ENCODE data around the gene MYT1. TPM values are rescaled to one million over a fixed set of nuclear protein-coding genes. Genes with fewer than 3 reads are reported as not detected.
"Not testable (repeated sequence)": the region's sequence is repeated elsewhere in the genome, so short reads cannot be mapped to it uniquely, and the experiment has no call there.

Gene MYT1
- total RNA-seq, 1 donor from 2014 or later = not detected

DNA sequence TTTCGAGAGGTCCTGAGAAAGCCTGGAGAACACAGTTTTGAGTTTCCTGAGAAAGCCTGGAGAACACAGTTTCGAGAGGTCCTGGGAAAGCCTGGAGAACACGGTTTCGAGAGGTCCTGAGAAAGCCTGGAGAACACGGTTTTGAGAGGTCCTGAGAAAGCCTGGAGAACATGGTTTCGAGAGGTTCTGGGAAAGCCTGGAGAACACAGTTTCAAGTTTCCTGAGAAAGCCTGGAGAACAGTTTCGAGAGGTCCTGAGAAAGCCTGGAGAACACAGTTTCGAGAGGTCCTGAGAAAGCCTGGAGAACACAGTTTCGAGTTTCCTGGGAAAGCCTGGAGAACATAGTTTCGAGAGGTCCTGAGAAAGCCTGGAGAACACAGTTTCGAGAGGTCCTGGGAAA, 40.7 kb upstream of the MYT1 start:
- not testable (repeated sequence) for H3K9ac ChIP-seq (ENCODE audit: low read depth in 1 of 3, low read length in 3 of 3); H3K4me1 ChIP-seq (ENCODE audit: control insufficient read depth in 3 of 3, insufficient read depth in 3 of 3, low read length in 3 of 3); H3K27ac ChIP-seq (ENCODE audit: low read depth, low read length); H3K36me3 ChIP-seq (ENCODE audit: control insufficient read depth in 3 of 3, insufficient read depth in 3 of 3, low read length in 3 of 3); H3K9me3 ChIP-seq (ENCODE audit: control insufficient read depth in 3 of 3, low read length in 3 of 3); H3K4me3 ChIP-seq (ENCODE audit: low read length in 3 of 3)
- peaks cover 3 to 18% (median 5%) of the 10 kb centered on the region in 3 donors for H3K27me3 ChIP-seq (ENCODE audit: control insufficient read depth in 3 of 3, insufficient read depth in 3 of 3, low read length in 3 of 3)

DNA sequence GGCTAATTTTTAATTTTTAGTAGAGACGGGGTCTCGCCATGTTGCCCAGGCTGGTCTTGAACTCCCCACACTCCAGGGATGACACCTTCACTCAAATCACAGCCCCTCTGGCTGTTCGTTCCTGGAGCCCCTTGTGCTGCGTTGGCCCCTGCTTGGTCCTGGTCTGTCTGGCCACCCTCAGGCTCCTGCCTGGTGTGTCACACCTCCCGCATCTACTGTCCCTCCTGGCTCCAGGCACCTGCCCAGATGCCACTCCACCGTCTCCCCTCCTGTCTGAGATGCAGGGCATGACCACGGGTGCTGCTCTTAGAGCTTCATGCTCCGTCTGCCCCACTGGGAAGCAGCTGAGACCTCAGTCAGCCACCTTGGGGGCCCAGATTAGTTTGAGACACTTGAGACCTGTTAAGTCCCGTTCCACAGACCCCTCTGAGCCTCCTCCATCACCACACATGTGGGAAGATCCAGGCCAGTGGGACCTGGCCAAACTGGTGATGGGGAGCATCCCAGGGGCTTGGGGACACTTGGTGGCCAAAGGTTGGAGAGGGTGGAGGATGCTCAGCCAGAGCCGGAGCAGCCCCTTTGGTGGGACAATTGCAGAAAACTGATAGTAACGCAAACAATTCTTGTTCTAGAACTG, 35.0 kb upstream of the MYT1 start:
- no peak overlapping the region for H3K4me3 ChIP-seq (ENCODE audit: low read length in 3 of 3)
- H3K36me3 ChIP-seq (ENCODE audit: control insufficient read depth in 3 of 3, insufficient read depth in 3 of 3, low read length in 3 of 3) = no peaks in the 10 kb centered on the region
- no peaks in the 10 kb centered on the region for H3K4me1 ChIP-seq (ENCODE audit: control insufficient read depth in 3 of 3, insufficient read depth in 3 of 3, low read length in 3 of 3)
- H3K27ac ChIP-seq (ENCODE audit: low read depth, low read length) = no peak overlapping the region
- no peak overlapping the region for H3K9ac ChIP-seq (ENCODE audit: low read depth in 1 of 3, low read length in 3 of 3)
- peaks cover 0 to 23% (median 15%) of the 10 kb centered on the region in 3 donors for H3K27me3 ChIP-seq (ENCODE audit: control insufficient read depth in 3 of 3, insufficient read depth in 3 of 3, low read length in 3 of 3)
- no peaks in the 10 kb centered on the region for H3K9me3 ChIP-seq (ENCODE audit: control insufficient read depth in 3 of 3, low read length in 3 of 3)

DNA sequence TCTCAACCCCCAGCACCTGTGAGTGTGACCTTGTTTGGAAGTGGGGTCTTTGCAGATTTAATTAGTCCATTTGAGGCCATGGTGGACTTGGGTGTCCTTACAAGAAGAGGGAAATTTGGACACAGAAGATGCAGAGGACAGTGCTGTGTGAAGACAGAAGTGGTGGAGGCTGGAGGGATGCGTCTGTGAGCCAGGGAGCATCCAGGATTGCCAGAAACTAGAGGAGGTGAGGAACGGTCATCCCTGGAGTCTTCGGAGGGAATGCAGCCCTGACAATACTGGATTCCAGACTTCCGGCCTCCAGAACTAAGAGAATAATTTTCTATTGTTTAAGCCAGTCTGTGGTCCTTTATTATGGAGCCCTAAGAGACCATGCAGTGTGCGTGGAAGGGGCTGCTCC, 34.0 kb upstream of the MYT1 start:
- H3K27ac ChIP-seq (ENCODE audit: low read depth, low read length) = no peak overlapping the region
- no peaks in the 10 kb centered on the region for H3K36me3 ChIP-seq (ENCODE audit: control insufficient read depth in 3 of 3, insufficient read depth in 3 of 3, low read length in 3 of 3)
- H3K4me1 ChIP-seq (ENCODE audit: control insufficient read depth in 3 of 3, insufficient read depth in 3 of 3, low read length in 3 of 3) = no peaks in the 10 kb centered on the region
- no peaks in the 10 kb centered on the region for H3K9me3 ChIP-seq (ENCODE audit: control insufficient read depth in 3 of 3, low read length in 3 of 3)
- peaks cover 0 to 26% (median 15%) of the 10 kb centered on the region in 3 donors for H3K27me3 ChIP-seq (ENCODE audit: control insufficient read depth in 3 of 3, insufficient read depth in 3 of 3, low read length in 3 of 3)
- no peak overlapping the region for H3K9ac ChIP-seq (ENCODE audit: low read depth in 1 of 3, low read length in 3 of 3)
- no peak overlapping the region for H3K4me3 ChIP-seq (ENCODE audit: low read length in 3 of 3)

DNA sequence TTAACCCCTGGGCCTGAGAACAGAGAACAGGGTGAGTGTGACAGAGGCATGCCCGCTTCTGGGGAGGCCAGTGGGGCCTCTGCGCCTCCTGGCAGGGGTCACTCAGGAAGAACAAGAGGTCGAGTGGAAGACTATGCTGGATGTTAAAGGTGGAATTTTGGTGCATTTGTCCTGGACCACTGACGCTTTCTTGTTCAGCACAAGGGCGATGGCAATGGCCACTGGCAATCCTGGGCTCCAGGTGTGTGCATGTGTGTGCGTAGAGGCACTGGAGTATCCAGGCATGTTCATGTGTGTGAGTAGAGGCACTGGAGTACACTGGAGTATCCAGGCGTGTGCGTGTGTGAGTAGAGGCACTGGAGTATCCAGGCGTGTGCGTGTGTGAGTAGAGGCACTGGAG, 33.4 kb upstream of the MYT1 start:
- H3K4me3 ChIP-seq (ENCODE audit: low read length in 3 of 3) = no peak overlapping the region
- H3K9ac ChIP-seq (ENCODE audit: low read depth in 1 of 3, low read length in 3 of 3) = no peak overlapping the region
- no peaks in the 10 kb centered on the region for H3K9me3 ChIP-seq (ENCODE audit: control insufficient read depth in 3 of 3, low read length in 3 of 3)
- H3K27ac ChIP-seq (ENCODE audit: low read depth, low read length) = no peak overlapping the region
- H3K27me3 ChIP-seq (ENCODE audit: control insufficient read depth in 3 of 3, insufficient read depth in 3 of 3, low read length in 3 of 3) = peaks cover 0 to 26% (median 19%) of the 10 kb centered on the region in 3 donors
- no peaks in the 10 kb centered on the region for H3K4me1 ChIP-seq (ENCODE audit: control insufficient read depth in 3 of 3, insufficient read depth in 3 of 3, low read length in 3 of 3)
- no peaks in the 10 kb centered on the region for H3K36me3 ChIP-seq (ENCODE audit: control insufficient read depth in 3 of 3, insufficient read depth in 3 of 3, low read length in 3 of 3)

DNA sequence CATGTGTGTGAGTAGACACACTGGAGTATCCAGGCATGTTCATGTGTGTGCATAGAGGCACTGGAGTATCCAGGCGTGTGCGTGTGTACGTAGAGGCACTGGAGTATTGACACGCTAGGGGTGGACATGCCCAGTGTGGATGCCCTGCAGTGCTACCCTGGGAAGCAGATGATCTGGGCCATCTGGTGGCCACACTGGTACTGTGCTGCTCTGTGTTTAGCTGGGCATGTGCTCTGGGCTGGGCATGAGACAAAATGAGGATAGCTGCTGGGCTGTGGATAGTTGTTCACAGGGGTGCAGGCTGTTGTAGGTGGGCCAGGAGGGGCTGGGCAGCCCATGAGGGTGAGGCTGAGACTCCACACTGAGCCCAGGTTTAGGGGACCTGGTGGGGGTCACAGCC, 32.8 kb upstream of the MYT1 start:
- Histone ChIP-seq H3K36me3 (ENCODE audit: control insufficient read depth in 3 of 3, insufficient read depth in 3 of 3, low read length in 3 of 3) (no peaks in the 10 kb centered on the region), H3K9ac (ENCODE audit: low read depth in 1 of 3, low read length in 3 of 3) (no peak overlapping the region), H3K4me1 (ENCODE audit: control insufficient read depth in 3 of 3, insufficient read depth in 3 of 3, low read length in 3 of 3) (no peaks in the 10 kb centered on the region), H3K9me3 (ENCODE audit: control insufficient read depth in 3 of 3, low read length in 3 of 3) (no peaks in the 10 kb centered on the region), H3K27me3 (ENCODE audit: control insufficient read depth in 3 of 3, insufficient read depth in 3 of 3, low read length in 3 of 3) (peaks cover 0 to 26% (median 21%) of the 10 kb centered on the region in 3 donors), H3K4me3 (ENCODE audit: low read length in 3 of 3) (no peak overlapping the region), H3K27ac (ENCODE audit: low read depth, low read length) (no peak overlapping the region)

GRCh38 chr20:64133951-64134407, 30.3 kb upstream of the MYT1 start:
- peaks cover 0 to 29% (median 19%) of the 10 kb centered on the region in 3 donors for H3K27me3 ChIP-seq (ENCODE audit: control insufficient read depth in 3 of 3, insufficient read depth in 3 of 3, low read length in 3 of 3)
- H3K4me3 ChIP-seq (ENCODE audit: low read length in 3 of 3) = no peak overlapping the region
- H3K4me1 ChIP-seq (ENCODE audit: control insufficient read depth in 3 of 3, insufficient read depth in 3 of 3, low read length in 3 of 3) = no peaks in the 10 kb centered on the region
- H3K27ac ChIP-seq (ENCODE audit: low read depth, low read length) = no peak overlapping the region
- H3K36me3 ChIP-seq (ENCODE audit: control insufficient read depth in 3 of 3, insufficient read depth in 3 of 3, low read length in 3 of 3) = no peaks in the 10 kb centered on the region
- no peak overlapping the region for H3K9ac ChIP-seq (ENCODE audit: low read depth in 1 of 3, low read length in 3 of 3)
- H3K9me3 ChIP-seq (ENCODE audit: control insufficient read depth in 3 of 3, low read length in 3 of 3) = no peaks in the 10 kb centered on the region

GRCh38 chr20:64134744-64135143, 29.5 kb upstream of the MYT1 start:
- H3K27ac ChIP-seq (ENCODE audit: low read depth, low read length); H3K9me3 ChIP-seq (ENCODE audit: control insufficient read depth in 3 of 3, low read length in 3 of 3); H3K9ac ChIP-seq (ENCODE audit: low read depth in 1 of 3, low read length in 3 of 3); H3K4me3 ChIP-seq (ENCODE audit: low read length in 3 of 3); H3K4me1 ChIP-seq (ENCODE audit: control insufficient read depth in 3 of 3, insufficient read depth in 3 of 3, low read length in 3 of 3); H3K36me3 ChIP-seq (ENCODE audit: control insufficient read depth in 3 of 3, insufficient read depth in 3 of 3, low read length in 3 of 3): not testable (repeated sequence)
- peaks cover 0 to 26% (median 13%) of the 10 kb centered on the region in 3 donors for H3K27me3 ChIP-seq (ENCODE audit: control insufficient read depth in 3 of 3, insufficient read depth in 3 of 3, low read length in 3 of 3)

- Histone ChIP-seq H3K4me1 (ENCODE audit: control insufficient read depth in 3 of 3, insufficient read depth in 3 of 3, low read length in 3 of 3) (no peaks in the 10 kb centered on the region), H3K9ac (ENCODE audit: low read depth in 1 of 3, low read length in 3 of 3) (no peak overlapping the region), H3K36me3 (ENCODE audit: control insufficient read depth in 3 of 3, insufficient read depth in 3 of 3, low read length in 3 of 3) (no peaks in the 10 kb centered on the region), H3K27ac (ENCODE audit: low read depth, low read length) (no peak overlapping the region), H3K9me3 (ENCODE audit: control insufficient read depth in 3 of 3, low read length in 3 of 3) (no peaks in the 10 kb centered on the region), H3K4me3 (ENCODE audit: low read length in 3 of 3) (no peak overlapping the region), H3K27me3 (ENCODE audit: control insufficient read depth in 3 of 3, insufficient read depth in 3 of 3, low read length in 3 of 3) (peaks cover 0 to 20% (median 18%) of the 10 kb centered on the region in 3 donors)
Observed at GRCh38 chr20:64136004-64136710, 28.1 kb upstream of the MYT1 start.

GRCh38 chr20:64137598-64138031, 26.6 kb upstream of the MYT1 start:
- peaks cover 5 to 22% (median 18%) of the 10 kb centered on the region in 3 donors for H3K27me3 ChIP-seq (ENCODE audit: control insufficient read depth in 3 of 3, insufficient read depth in 3 of 3, low read length in 3 of 3)
- H3K36me3 ChIP-seq (ENCODE audit: control insufficient read depth in 3 of 3, insufficient read depth in 3 of 3, low read length in 3 of 3) = no peaks in the 10 kb centered on the region
- no peaks in the 10 kb centered on the region for H3K4me1 ChIP-seq (ENCODE audit: control insufficient read depth in 3 of 3, insufficient read depth in 3 of 3, low read length in 3 of 3)
- H3K4me3 ChIP-seq (ENCODE audit: low read length in 3 of 3) = no peak overlapping the region
- no peak overlapping the region for H3K9ac ChIP-seq (ENCODE audit: low read depth in 1 of 3, low read length in 3 of 3)
- no peaks in the 10 kb centered on the region for H3K9me3 ChIP-seq (ENCODE audit: control insufficient read depth in 3 of 3, low read length in 3 of 3)
- H3K27ac ChIP-seq (ENCODE audit: low read depth, low read length) = no peak overlapping the region

DNA sequence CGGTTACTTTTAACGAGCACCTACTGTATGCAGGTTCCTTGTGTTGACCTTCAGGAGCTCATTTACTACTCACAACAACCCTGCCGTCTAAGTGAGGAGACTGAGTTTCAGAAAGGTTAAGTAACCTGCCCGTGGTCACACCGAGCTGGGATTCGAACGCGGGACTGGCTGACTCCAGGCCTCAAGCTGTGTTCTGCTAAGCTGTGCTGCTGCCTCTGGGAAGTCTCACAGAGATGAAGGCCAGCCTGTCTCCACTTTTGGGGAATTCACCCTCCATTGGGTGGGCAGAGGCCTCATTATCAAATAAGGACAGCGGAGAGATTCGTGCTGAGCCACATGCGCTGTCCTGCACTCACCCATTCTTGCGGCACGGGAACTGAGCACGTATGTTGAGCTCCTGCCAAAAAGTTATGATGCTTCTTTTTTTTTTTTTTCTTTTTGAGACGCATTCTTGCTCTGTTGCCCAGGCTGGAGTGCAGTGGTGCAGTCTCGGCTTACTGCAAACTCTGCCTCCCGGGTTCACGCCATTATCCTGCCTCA, 25.9 kb upstream of the MYT1 start:
- H3K4me3 ChIP-seq (ENCODE audit: low read length in 3 of 3) = no peak overlapping the region
- no peak overlapping the region for H3K27ac ChIP-seq (ENCODE audit: low read depth, low read length)
- H3K36me3 ChIP-seq (ENCODE audit: control insufficient read depth in 3 of 3, insufficient read depth in 3 of 3, low read length in 3 of 3) = no peaks in the 10 kb centered on the region
- H3K27me3 ChIP-seq (ENCODE audit: control insufficient read depth in 3 of 3, insufficient read depth in 3 of 3, low read length in 3 of 3) = peaks cover 12 to 29% (median 24%) of the 10 kb centered on the region in 3 donors
- no peak overlapping the region for H3K9ac ChIP-seq (ENCODE audit: low read depth in 1 of 3, low read length in 3 of 3)
- no peaks in the 10 kb centered on the region for H3K4me1 ChIP-seq (ENCODE audit: control insufficient read depth in 3 of 3, insufficient read depth in 3 of 3, low read length in 3 of 3)
- no peaks in the 10 kb centered on the region for H3K9me3 ChIP-seq (ENCODE audit: control insufficient read depth in 3 of 3, low read length in 3 of 3)
